Measurements from ENCODE around the gene NADK.

GRCh38 chr1:1779320-1779675 is 1.0 kb upstream of the NADK start:
- TF ChIP-seq CTCF (IDR thresholded peaks at IDR 0.05) (no peak), POLR2AphosphoS5 (IDR thresholded peaks at IDR 0.05) (no peak), EP300 (IDR thresholded peaks at IDR 0.05) (no peak), POLR2A (IDR thresholded peaks at IDR 0.05; ENCODE audit: low read depth) (no peak)

All from esophagus muscularis mucosa (tissue), 4 donors.